Mucosa of descending colon (tissue), 3 donors: ENCODE results near the gene SLC2A1. TPM values are rescaled to one million over a fixed set of nuclear protein-coding genes. Genes with fewer than 3 reads are reported as not detected.

Experiments
- ATAC-seq: fragments of 200-7000 bp; cut with Tn5 transposase; one replicate; pipeline ENCODE4 v1.9.1; 2020; ENCODE audit warnings: mild to moderate bottlenecking, moderate library complexity
- DNase-seq, 3 donors: peaks; one replicate each; pipeline ENCODE4 v3.0.0-alpha.2; 2020
- H3K36me3 ChIP-seq: fragments of 200-600 bp; one replicate; pipeline ENCODE4 v1.8.0; 2021; ENCODE audit warnings: low read depth, mild to moderate bottlenecking
- H3K4me1 ChIP-seq: fragments of 200-600 bp; one replicate; pipeline ENCODE4 v1.8.0; 2021; ENCODE audit warnings: low read depth, mild to moderate bottlenecking
- H3K4me3 ChIP-seq: fragments of 200-600 bp; one replicate; pipeline ENCODE4 v1.8.0; 2021; ENCODE audit warnings: mild to moderate bottlenecking
- H3K9me3 ChIP-seq: fragments of 200-600 bp; one replicate; pipeline ENCODE4 v1.8.0; 2021; ENCODE audit warnings: mild to moderate bottlenecking
- intact Hi-C, 2 donors: fragments of 100-400 bp; cut with DNase I in 1 of 2; cut with micrococcal nuclease in 1 of 2; formaldehyde crosslinking; loops; one replicate each; pipeline versions ENCODE4 v1.11.0 to v1.11.1; 2022; cut with DNase I, micrococcal nuclease
- total RNA-seq, 3 donors: library from RNA; stranded (reverse); fragmentation: NEBNext Ultra II Directional in 2 of 3; extraction: Animal tissue kit (Norgen Biotek cat#: 25700) in 2 of 3; gene quantifications; one replicate each; pipeline versions ENCODE4 v1.2.1 to v1.2.4, GENCODE V29; 2021 to 2023
- TF ChIP-seq, protein P1 (sequence below): fragments of 200-600 bp; IDR thresholded peaks from one replicate; pipeline ENCODE4 v1.8.0; 2022; ENCODE audit warnings: antibody characterized with exemption, mild to moderate bottlenecking
- donor health status: DM: no; HTN: no; CAD: no; lungs with moderate emphysema.
- donor health status: DM: no; HTN: no; CAD: no.
- donor health status: DM: no; HTN: yes; CAD: no.

Gene SLC2A1
- total RNA-seq, 3 donors from 2014 or later: 36.0 to 81.2 (median 74.3) TPM

DNA sequence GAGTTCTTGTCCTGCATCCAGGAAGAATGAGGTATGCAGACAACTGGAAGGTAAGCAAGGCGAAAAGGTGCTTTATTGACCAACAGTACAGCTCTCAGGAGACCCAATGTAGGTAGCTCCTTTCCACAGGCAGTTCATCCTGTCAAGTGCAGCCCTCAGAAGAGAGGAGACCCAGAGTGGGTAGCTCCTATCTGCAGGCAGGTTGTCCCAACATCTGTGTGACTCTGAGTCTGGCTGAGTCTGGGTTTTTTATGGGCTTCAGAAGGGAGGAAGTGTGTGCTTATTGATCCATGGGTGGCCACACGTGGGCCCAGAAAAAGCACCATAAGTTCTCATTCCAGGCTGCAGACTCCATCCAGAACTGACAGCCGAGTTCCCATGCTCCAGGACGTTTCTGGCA lies 78.3 kb downstream of the SLC2A1 start:
- TF ChIP-seq, protein P1, sequence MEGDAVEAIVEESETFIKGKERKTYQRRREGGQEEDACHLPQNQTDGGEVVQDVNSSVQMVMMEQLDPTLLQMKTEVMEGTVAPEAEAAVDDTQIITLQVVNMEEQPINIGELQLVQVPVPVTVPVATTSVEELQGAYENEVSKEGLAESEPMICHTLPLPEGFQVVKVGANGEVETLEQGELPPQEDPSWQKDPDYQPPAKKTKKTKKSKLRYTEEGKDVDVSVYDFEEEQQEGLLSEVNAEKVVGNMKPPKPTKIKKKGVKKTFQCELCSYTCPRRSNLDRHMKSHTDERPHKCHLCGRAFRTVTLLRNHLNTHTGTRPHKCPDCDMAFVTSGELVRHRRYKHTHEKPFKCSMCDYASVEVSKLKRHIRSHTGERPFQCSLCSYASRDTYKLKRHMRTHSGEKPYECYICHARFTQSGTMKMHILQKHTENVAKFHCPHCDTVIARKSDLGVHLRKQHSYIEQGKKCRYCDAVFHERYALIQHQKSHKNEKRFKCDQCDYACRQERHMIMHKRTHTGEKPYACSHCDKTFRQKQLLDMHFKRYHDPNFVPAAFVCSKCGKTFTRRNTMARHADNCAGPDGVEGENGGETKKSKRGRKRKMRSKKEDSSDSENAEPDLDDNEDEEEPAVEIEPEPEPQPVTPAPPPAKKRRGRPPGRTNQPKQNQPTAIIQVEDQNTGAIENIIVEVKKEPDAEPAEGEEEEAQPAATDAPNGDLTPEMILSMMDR: no peak
- Histone ChIP-seq H3K4me3 (no peak overlapping the region), H3K9me3 (no peaks in the 10 kb centered on the region), H3K4me1 (no peaks in the 10 kb centered on the region), H3K36me3 (no peaks in the 10 kb centered on the region)
- DNase-seq: no peak
- ATAC-seq: no peak
- intact Hi-C loops: no loop called here

DNA sequence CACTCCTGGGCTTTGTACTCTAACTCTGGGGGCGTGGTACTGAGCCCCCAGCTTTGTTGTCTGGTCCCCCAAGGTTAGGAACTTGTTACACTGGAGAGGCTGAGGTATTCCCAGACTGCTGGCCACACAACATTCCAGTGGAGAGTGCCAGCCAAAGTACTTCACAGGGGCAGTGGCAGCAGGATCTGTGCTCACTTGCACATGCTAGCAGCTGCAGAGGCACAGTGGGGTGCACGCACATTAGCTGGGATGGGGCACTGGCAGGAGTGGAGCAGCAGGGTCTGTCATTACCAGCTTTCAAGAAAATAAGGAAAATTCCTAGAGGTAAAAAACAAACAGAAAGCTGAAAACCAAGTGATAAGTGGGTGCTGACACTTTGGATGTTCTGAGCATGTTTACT lies 81.3 kb downstream of the SLC2A1 start:
- intact Hi-C loops: no loop called here
- no peaks in the 10 kb centered on the region for H3K4me1 ChIP-seq
- ATAC-seq (no peak), DNase-seq (no peak)
- no peaks in the 10 kb centered on the region for H3K36me3 ChIP-seq
- H3K4me3 ChIP-seq: no peak overlapping the region
- no peaks in the 10 kb centered on the region for H3K9me3 ChIP-seq
- TF ChIP-seq, protein P1: no peak

- ATAC-seq: no peak
- TF ChIP-seq, protein P1: no peak
These were observed 82.7 kb downstream of the SLC2A1 start for GRCh38 chr1:42876009-42876408.

More at GRCh38 chr1:42876009-42876408, 82.7 kb downstream of the SLC2A1 start:
- H3K9me3 ChIP-seq: no peaks in the 10 kb centered on the region
- no peaks in the 10 kb centered on the region for H3K4me1 ChIP-seq
- no peak overlapping the region for H3K4me3 ChIP-seq
- H3K36me3 ChIP-seq: no peaks in the 10 kb centered on the region
- no peak for DNase-seq
- intact Hi-C loops: no loop called here

Other genes starting within 250 kb of the SLC2A1 start
- gene CLDN19, start 218.6 kb downstream of the SLC2A1 start, total RNA-seq: under 1 TPM in 1 of 3 donors, not detected in 2; 0.09 TPM
- gene P3H1, start 191.8 kb downstream of the SLC2A1 start, total RNA-seq: 10 to 100 TPM in 2 of 3 donors, 1 to 10 TPM in 1; 8.0 to 20.0 (median 14.5) TPM
- 1 to 10 TPM; 4.4 to 9.8 (median 7.1) TPM for gene C1orf50, start 191.6 kb downstream of the SLC2A1 start, total RNA-seq
- gene TMEM269, start 173.9 kb downstream of the SLC2A1 start, total RNA-seq: not detected
- 10 to 100 TPM; 15.3 to 17.9 (median 16.7) TPM for gene ERMAP, start 141.7 kb downstream of the SLC2A1 start, total RNA-seq
- 10 to 100 TPM; 14.9 to 20.3 (median 15.4) TPM for gene SVBP, start 141.5 kb downstream of the SLC2A1 start, total RNA-seq
- 10 to 100 TPM in 1 of 3 donors, 1 to 10 TPM in 2; 5.9 to 10.8 (median 5.9) TPM for gene ZNF691, start 112.3 kb downstream of the SLC2A1 start, total RNA-seq
- gene EBNA1BP2, start 213.4 kb upstream of the SLC2A1 start, total RNA-seq: 10 to 100 TPM; 32.3 to 38.9 (median 34.9) TPM
- gene CFAP57, start 213.5 kb upstream of the SLC2A1 start, total RNA-seq: under 1 TPM in 1 of 3 donors, not detected in 2; 0.34 TPM